ENCODE results near the gene CDK13.

The CDK13 gene

DNA sequence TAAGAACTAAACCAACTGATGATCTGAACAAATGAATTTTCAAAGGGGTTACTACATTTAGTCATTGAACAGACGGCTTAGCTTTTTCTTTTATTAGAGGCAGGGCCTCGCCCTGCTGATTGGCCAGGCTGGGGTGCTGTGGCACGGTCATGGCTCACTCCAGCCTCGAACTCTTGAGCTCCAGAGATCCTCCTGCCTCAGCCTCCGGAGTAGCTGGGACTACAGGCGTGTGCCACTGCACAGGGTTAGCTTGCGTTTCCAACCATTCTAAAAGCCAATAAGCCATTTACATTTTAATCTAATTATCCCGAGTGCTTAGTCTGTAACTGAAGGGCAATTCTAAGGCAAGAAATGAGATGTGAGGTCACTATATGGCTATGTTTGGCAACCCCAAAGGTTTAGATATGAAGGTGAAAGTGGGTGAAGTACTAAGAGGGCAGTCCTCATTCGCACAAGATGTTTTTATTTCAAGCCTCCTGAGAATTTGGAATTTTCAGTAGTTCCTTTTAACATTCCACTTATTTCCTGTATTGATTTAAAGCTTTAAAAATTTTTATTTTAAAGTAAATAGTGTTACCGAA is 1.6 kb upstream of the CDK13 start:
- 80% methylated on average over 7 of the region's 10 CpGs for WGBS

DNA sequence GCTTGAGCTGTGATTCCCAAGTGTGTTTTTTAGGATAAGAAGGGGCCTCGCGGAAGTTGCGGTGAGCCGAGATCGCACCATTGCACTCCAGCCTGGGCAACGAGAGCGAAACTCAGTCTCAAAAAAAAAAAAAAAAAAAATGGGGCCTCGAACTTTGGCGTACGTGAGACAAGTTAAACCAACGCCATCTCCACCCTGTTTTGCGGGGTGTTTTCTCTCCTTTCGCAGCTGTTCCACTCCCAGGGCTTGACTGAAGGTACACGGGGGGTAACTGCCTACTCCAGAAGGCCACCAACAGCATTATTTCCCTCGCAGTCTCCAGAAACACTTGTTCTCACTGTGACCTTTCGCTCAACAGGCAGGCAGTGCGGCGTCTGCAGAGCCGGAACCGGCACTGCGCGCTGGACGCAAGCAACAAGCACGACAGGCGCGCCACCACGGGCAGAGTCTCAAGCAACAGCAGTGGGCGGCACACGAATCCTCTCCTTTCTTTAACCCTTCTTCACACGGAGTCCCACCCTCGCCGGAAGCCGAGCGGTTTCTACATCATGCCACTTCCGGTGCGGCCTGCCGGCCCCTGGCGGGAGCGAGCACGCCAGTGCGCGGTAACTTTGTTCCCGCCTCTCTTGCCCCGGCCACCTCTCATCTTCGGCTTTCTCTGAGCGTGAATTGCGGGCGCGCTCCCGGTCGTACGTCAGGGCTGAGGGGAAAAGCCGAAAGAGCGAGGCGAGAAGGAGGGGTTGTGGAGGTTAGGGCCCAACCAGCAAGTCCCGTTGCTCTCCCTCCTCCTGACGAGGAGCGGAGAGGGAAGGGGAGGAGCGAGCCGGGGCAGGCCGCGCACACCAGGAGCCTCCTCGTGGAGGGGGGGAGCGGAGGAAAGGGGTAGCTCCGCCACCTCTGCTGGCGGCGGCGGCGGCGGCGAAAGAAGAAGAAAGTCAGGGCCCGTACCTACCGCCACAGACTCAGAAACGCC is 814 bp upstream of the CDK13 start:
- Histone ChIP-seq H3K23ac (ENCODE audit: low read length in 2 of 2) (peak overlapping the region in 1 of 2 experiments; percentile 97), H3K14ac (ENCODE audit: low read length in 2 of 2) (peak overlapping the region in 1 of 2 experiments; percentile 93), H3K79me1 (replicated peaks; ENCODE audit: low read length, poor library complexity, severe bottlenecking) (peaks cover 6% of the 10 kb centered on the region), H2BK15ac (ENCODE audit: low read depth, poor library complexity, severe bottlenecking) (no peak overlapping the region), H2AK5ac (ENCODE audit: low read length, severe bottlenecking) (no peak overlapping the region), H3K4me3 (ENCODE audit: insufficient read depth in 1 of 2, low read depth in 1 of 2, low read length in 2 of 2) (peak overlapping the region; percentile 88 to 92), H3K27ac (ENCODE audit: low read length, poor library complexity, severe bottlenecking) (peak overlapping the region; percentile 98), H2BK5ac (ENCODE audit: low read depth, low read length, poor library complexity, severe bottlenecking) (peak overlapping the region; percentile 26), H3K9ac (ENCODE audit: low read length) (peak overlapping the region; percentile 94), H3K36me3 (ENCODE audit: control insufficient read depth in 1 of 2, insufficient read depth in 2 of 2, low read depth in 1 of 2, low read length in 2 of 2) (peaks cover 0 to 8% of the 10 kb centered on the region in 2 experiments), H3K4ac (ENCODE audit: low read depth in 1 of 2, low read length in 2 of 2) (peak overlapping the region; percentile 81 to 92), H2BK12ac (ENCODE audit: low read length in 2 of 2) (no peak overlapping the region), H3K4me1 (ENCODE audit: control insufficient read depth, insufficient read depth, low read depth, low read length) (peaks cover 2% of the 10 kb centered on the region), H2AFZ (ENCODE audit: low read depth, low read length) (peak overlapping the region; percentile 83), H4K8ac (ENCODE audit: low read length) (peak overlapping the region; percentile 97), H3K4me2 (ENCODE audit: low read length, poor library complexity, severe bottlenecking) (peak overlapping the region; percentile 64), H2BK120ac (ENCODE audit: low read depth, low read length) (peak overlapping the region; percentile 92), H3K18ac (ENCODE audit: low read depth in 1 of 2, low read length in 2 of 2) (peak overlapping the region; percentile 85 to 98), H3K9me3 (ENCODE audit: control insufficient read depth, low read length) (no peaks in the 10 kb centered on the region), H4K91ac (ENCODE audit: low read length) (peak overlapping the region; percentile 87), H3K27me3 (ENCODE audit: control insufficient read depth in 1 of 2, insufficient read depth in 1 of 2, low read length in 2 of 2) (no peaks in the 10 kb centered on the region)
- under 1% methylated on average over 56 of the region's 74 CpGs for WGBS
- peak; percentile 100 for DNase-seq

More for the DNA sequence above, 1.6 kb upstream of the CDK13 start:
- H2AFZ ChIP-seq (ENCODE audit: low read depth, low read length) = no peak overlapping the region
- no peak overlapping the region for H3K14ac ChIP-seq (ENCODE audit: low read length in 2 of 2)
- no peak overlapping the region for H2BK5ac ChIP-seq (ENCODE audit: low read depth, low read length, poor library complexity, severe bottlenecking)
- peaks cover 2% of the 10 kb centered on the region for H3K4me1 ChIP-seq (ENCODE audit: control insufficient read depth, insufficient read depth, low read depth, low read length)
- H2BK15ac ChIP-seq (ENCODE audit: low read depth, poor library complexity, severe bottlenecking) = no peak overlapping the region
- peak overlapping the region; percentile 94 for H3K9ac ChIP-seq (ENCODE audit: low read length)
- H3K18ac ChIP-seq (ENCODE audit: low read depth in 1 of 2, low read length in 2 of 2) = peak overlapping the region in 1 of 2 experiments; percentile 12
- H3K4ac ChIP-seq (ENCODE audit: low read depth in 1 of 2, low read length in 2 of 2) = no peak overlapping the region
- H3K36me3 ChIP-seq (ENCODE audit: control insufficient read depth in 1 of 2, insufficient read depth in 2 of 2, low read depth in 1 of 2, low read length in 2 of 2) = peaks cover 0 to 8% of the 10 kb centered on the region in 2 experiments
- no peaks in the 10 kb centered on the region for H3K9me3 ChIP-seq (ENCODE audit: control insufficient read depth, low read length)
- H3K27ac ChIP-seq (ENCODE audit: low read length, poor library complexity, severe bottlenecking) = peak overlapping the region; percentile 96
- no peak overlapping the region for H4K91ac ChIP-seq (ENCODE audit: low read length)
- peak overlapping the region; percentile 35 for H2AK5ac ChIP-seq (ENCODE audit: low read length, severe bottlenecking)
- H4K8ac ChIP-seq (ENCODE audit: low read length) = peak overlapping the region; percentile 92
- peak overlapping the region; percentile 35 for H3K4me2 ChIP-seq (ENCODE audit: low read length, poor library complexity, severe bottlenecking)
- no peak overlapping the region for H2BK12ac ChIP-seq (ENCODE audit: low read length in 2 of 2)
- no peak for DNase-seq
- H3K27me3 ChIP-seq (ENCODE audit: control insufficient read depth in 1 of 2, insufficient read depth in 1 of 2, low read length in 2 of 2) = no peaks in the 10 kb centered on the region
- peak overlapping the region in 1 of 2 experiments; percentile 88 for H3K4me3 ChIP-seq (ENCODE audit: insufficient read depth in 1 of 2, low read depth in 1 of 2, low read length in 2 of 2)
- H3K79me1 ChIP-seq (replicated peaks; ENCODE audit: low read length, poor library complexity, severe bottlenecking) = peaks cover 6% of the 10 kb centered on the region
- H2BK120ac ChIP-seq (ENCODE audit: low read depth, low read length) = no peak overlapping the region
- H3K23ac ChIP-seq (ENCODE audit: low read length in 2 of 2) = no peak overlapping the region

- H3K27me3 ChIP-seq (ENCODE audit: control insufficient read depth in 1 of 2, insufficient read depth in 1 of 2, low read length in 2 of 2) = no peaks in the 10 kb centered on the region
- no peaks in the 10 kb centered on the region for H3K9me3 ChIP-seq (ENCODE audit: control insufficient read depth, low read length)
- H3K27ac ChIP-seq (ENCODE audit: low read length, poor library complexity, severe bottlenecking) = peak overlapping the region; percentile 98
- peak overlapping the region; percentile 80 for H2BK15ac ChIP-seq (ENCODE audit: low read depth, poor library complexity, severe bottlenecking)
- H2BK5ac ChIP-seq (ENCODE audit: low read depth, low read length, poor library complexity, severe bottlenecking) = peak overlapping the region; percentile 5
- H3K4me2 ChIP-seq (ENCODE audit: low read length, poor library complexity, severe bottlenecking) = peak overlapping the region; percentile 97
- peak overlapping the region; percentile 79 for H2BK120ac ChIP-seq (ENCODE audit: low read depth, low read length)
- H3K23ac ChIP-seq (ENCODE audit: low read length in 2 of 2) = peak overlapping the region; percentile 90 to 96
- DNase-seq = peak; percentile 49
- peaks cover 2% of the 10 kb centered on the region for H3K4me1 ChIP-seq (ENCODE audit: control insufficient read depth, insufficient read depth, low read depth, low read length)
- H3K4me3 ChIP-seq (ENCODE audit: insufficient read depth in 1 of 2, low read depth in 1 of 2, low read length in 2 of 2) = peak overlapping the region; percentile 88 to 92
- H2AFZ ChIP-seq (ENCODE audit: low read depth, low read length) = peak overlapping the region; percentile 73
- peak overlapping the region; percentile 61 to 98 for H3K18ac ChIP-seq (ENCODE audit: low read depth in 1 of 2, low read length in 2 of 2)
- H2AK5ac ChIP-seq (ENCODE audit: low read length, severe bottlenecking) = no peak overlapping the region
- H3K4ac ChIP-seq (ENCODE audit: low read depth in 1 of 2, low read length in 2 of 2) = peak overlapping the region; percentile 92 to 94
- H3K79me1 ChIP-seq (replicated peaks; ENCODE audit: low read length, poor library complexity, severe bottlenecking) = peaks cover 6% of the 10 kb centered on the region
- H4K8ac ChIP-seq (ENCODE audit: low read length) = peak overlapping the region; percentile 97
- WGBS = under 1% methylated on average over 75 of the region's 93 CpGs
- H2BK12ac ChIP-seq (ENCODE audit: low read length in 2 of 2) = peak overlapping the region in 1 of 2 experiments; percentile 54
- peak overlapping the region; percentile 89 to 95 for H3K14ac ChIP-seq (ENCODE audit: low read length in 2 of 2)
- H4K91ac ChIP-seq (ENCODE audit: low read length) = peak overlapping the region; percentile 96
- H3K36me3 ChIP-seq (ENCODE audit: control insufficient read depth in 1 of 2, insufficient read depth in 2 of 2, low read depth in 1 of 2, low read length in 2 of 2) = peaks cover 0 to 8% of the 10 kb centered on the region in 2 experiments
- peak overlapping the region; percentile 94 for H3K9ac ChIP-seq (ENCODE audit: low read length)
These were observed 593 bp downstream of the CDK13 start for GRCh38 chr7:39950473-39951225.

All from mesenchymal stem cell (in vitro differentiated cells and primary cell).